Mesothelial cell of epicardium (in vitro differentiated cells): ENCODE measurements around the gene NOC4L. TPM values are rescaled to one million over a fixed set of nuclear protein-coding genes. Genes with fewer than 3 reads are reported as not detected.
"Not testable (repeated sequence)": the region's sequence is repeated elsewhere in the genome, so short reads cannot be mapped to it uniquely, and the experiment has no call there.

Source experiments
- DNase-seq, 2 experiments: peaks; one replicate each; pipeline ENCODE4 v3.0.0; 2021; ENCODE audit warnings: low spot score in 2 of 2; ENCODE audit not compliant: unreplicated experiment in 2 of 2
- H3K27ac Mint-ChIP-seq: 2 replicates; pipeline ENCODE4 v1.8.0; 2021; ENCODE audit warnings: mixed read lengths
- H3K27me3 Mint-ChIP-seq: 2 replicates; pipeline ENCODE4 v1.8.0; 2021; ENCODE audit warnings: low read depth, mixed read lengths
- H3K36me3 Mint-ChIP-seq: 2 replicates; pipeline ENCODE4 v1.8.0; 2021; ENCODE audit warnings: mixed read lengths
- H3K4me1 Mint-ChIP-seq: 2 replicates; pipeline ENCODE4 v1.8.0; 2021; ENCODE audit warnings: mixed read lengths
- H3K4me3 Mint-ChIP-seq: 2 replicates; pipeline ENCODE4 v1.8.0; 2021; ENCODE audit warnings: mild to moderate bottlenecking, moderate library complexity, mixed read lengths
- H3K9me3 Mint-ChIP-seq: 2 replicates; pipeline ENCODE4 v1.8.0; 2021; ENCODE audit warnings: mixed read lengths
- CTCF ChIP-seq: fragments of 200-600 bp; sonication (generic); IDR thresholded peaks from one replicate; pipeline ENCODE4 v1.5.0; 2021; ENCODE audit warnings: antibody characterized with exemption; ENCODE audit not compliant: unreplicated experiment
- total RNA-seq: library from RNA; stranded (reverse); gene quantifications from 3 replicates; pipeline ENCODE4 v1.2.1, GENCODE V29; 2021

The NOC4L gene
- total RNA-seq, 1 donor from 2014 or later = 25.1 TPM

- peaks cover 80% of the 10 kb centered on the region for H3K27me3 Mint-ChIP-seq
Measured at GRCh38 chr12:132190834-132191500, 46.7 kb downstream of the NOC4L start.

DNA sequence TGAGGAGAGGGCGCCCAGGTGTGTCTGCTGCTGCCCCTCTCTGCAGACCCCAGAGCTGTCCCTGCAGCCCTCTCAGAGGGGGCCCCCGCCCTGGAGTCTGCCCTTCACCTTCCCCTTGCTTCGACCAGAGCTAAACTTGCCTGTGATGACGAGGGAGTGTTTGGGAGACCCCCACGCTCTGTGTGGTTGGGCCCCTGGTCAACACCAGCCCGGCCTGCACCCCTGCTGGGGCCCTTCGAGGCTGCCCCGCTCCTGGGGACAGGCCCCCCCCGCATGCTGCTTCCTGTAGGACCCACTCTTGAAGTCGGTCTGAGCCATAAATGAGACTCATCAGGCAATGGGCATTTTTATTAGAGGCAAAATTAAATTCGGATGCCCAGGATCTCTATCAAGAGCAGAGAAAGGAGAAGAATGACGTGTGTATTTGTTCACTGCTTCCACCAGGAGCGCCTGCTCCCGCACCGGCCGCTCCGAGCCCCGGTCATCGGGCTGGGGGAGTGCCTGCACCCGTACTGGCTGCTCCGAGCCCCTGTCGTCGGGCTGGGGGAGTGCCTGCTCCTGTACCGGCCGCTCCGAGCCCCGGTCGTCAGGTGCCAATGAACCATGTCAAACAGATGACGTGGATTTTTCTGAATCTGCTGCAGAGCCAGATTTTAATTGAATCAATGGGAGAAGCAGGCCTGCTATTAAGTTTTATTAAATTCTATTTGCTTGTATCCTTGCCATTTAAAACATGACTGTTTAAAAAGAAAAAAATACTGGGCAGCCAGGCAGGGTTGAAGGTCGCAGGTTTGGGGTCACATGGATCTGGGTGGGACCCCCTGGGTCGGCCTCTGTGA lies 47.7 kb downstream of the NOC4L start:
- H3K9me3 Mint-ChIP-seq = peaks cover 9% of the 10 kb centered on the region
- DNase-seq = no peak
- H3K4me1 Mint-ChIP-seq = peaks cover 8% of the 10 kb centered on the region
- TF ChIP-seq CTCF = no peak
- peaks cover 74% of the 10 kb centered on the region for H3K27me3 Mint-ChIP-seq
- H3K4me3 Mint-ChIP-seq = no peak overlapping the region
- H3K36me3 Mint-ChIP-seq = peaks cover 3% of the 10 kb centered on the region
- H3K27ac Mint-ChIP-seq = no peak overlapping the region

More at GRCh38 chr12:132190834-132191500, 46.7 kb downstream of the NOC4L start:
- H3K4me3 Mint-ChIP-seq = peak overlapping the region; percentile 68
- peaks cover 9% of the 10 kb centered on the region for H3K9me3 Mint-ChIP-seq
- H3K4me1 Mint-ChIP-seq = peaks cover 8% of the 10 kb centered on the region
- H3K36me3 Mint-ChIP-seq = peaks cover 3% of the 10 kb centered on the region
- TF ChIP-seq CTCF = no peak
- no peak overlapping the region for H3K27ac Mint-ChIP-seq
- DNase-seq = no peak

DNA sequence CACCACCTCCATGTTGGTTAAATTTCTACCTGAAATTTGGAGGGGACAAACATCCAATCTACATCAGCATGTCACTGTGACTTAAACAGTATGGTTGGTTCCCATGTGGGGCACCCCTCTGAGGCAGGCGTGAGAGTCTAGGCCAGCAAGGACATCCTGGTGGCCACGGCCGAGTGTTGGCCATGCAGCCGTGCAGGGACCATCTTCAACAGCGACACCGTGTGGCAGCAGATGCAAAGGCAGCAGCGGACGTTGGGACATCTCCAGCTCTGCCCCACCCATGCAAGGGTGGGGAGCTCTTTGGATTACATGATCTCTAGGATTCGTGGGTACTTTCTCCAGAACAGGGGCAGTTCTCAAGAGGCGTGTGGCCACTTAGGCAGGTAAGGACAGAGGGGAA lies 49.8 kb downstream of the NOC4L start:
- no peak overlapping the region for H3K27ac Mint-ChIP-seq
- H3K36me3 Mint-ChIP-seq = peaks cover 3% of the 10 kb centered on the region
- H3K4me1 Mint-ChIP-seq = peaks cover 8% of the 10 kb centered on the region
- peaks cover 57% of the 10 kb centered on the region for H3K27me3 Mint-ChIP-seq
- TF ChIP-seq CTCF = peak; percentile 24
- peaks cover 9% of the 10 kb centered on the region for H3K9me3 Mint-ChIP-seq
- H3K4me3 Mint-ChIP-seq = no peak overlapping the region
- DNase-seq = no peak

DNA sequence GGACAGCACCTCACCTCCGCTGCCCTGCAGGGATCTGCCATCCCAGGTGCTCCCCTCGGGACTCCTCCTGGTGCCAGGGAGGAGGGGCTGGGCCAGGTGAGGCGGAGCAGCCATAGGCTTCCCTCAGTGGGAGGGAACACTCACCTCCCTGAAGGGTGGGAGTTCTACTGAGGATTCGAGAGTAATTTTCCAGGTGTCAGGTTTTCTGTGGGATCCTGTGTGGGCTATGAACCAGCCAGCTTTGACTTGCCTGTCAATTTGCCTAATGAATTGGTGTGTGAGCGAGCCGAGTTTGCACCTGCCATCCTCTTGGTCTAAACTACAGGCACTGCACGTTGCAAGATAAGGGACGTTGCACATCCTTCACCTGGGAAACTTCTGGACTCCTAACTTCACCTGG lies 50.3 kb downstream of the NOC4L start:
- no peak for TF ChIP-seq CTCF
- Mint-ChIP-seq H3K9me3 (peaks cover 9% of the 10 kb centered on the region), H3K27me3 (peaks cover 52% of the 10 kb centered on the region), H3K4me1 (peaks cover 5% of the 10 kb centered on the region), H3K27ac (no peak overlapping the region), H3K36me3 (peaks cover 3% of the 10 kb centered on the region), H3K4me3 (no peak overlapping the region)
- no peak for DNase-seq

DNA sequence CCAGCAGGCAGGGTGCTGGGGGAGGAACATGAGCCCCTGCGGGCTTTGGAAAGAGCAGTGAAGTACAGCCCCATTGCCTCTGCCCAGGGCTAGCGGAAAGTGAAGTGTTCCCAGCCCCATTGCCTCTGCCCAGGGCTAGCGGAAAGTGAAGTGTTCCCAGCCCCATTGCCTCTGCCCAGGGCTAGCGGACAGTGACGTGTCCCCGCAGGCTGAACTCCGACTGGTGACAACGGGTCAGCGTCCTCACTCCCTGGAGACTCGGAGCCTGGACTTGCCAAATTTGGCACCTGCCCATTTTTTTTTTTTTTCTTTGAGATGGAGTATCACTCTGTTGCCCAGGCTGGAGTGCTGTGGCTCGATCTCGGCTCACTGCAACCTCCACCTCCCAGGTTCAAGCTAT lies 51.0 kb downstream of the NOC4L start:
- H3K4me1 Mint-ChIP-seq, H3K4me3 Mint-ChIP-seq, H3K27ac Mint-ChIP-seq, H3K36me3 Mint-ChIP-seq, DNase-seq, H3K9me3 Mint-ChIP-seq: not testable (repeated sequence)
- H3K27me3 Mint-ChIP-seq = peaks cover 53% of the 10 kb centered on the region
